Measurements from ENCODE around the gene CACNA2D1.

The CACNA2D1 gene

DNA sequence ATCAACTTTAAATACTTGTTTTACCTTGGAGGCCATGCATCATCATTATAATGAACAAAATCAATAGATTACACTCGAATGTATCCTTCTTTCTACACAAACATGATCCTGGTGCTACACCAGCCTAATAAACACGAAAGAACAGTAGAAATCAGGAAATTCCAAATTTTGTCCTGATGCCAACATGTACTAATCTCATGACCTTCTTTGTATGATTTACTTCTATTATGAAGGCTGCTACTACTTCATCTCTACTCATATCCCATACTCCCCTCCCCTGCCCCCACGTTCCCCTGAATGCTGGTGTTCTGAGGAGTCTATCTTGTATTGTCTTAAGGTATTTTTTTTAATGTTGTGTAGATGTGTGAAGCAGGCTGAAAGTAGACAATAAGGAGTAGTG, 315.0 kb downstream of the CACNA2D1 start:
- H4K8ac ChIP-seq (ENCODE audit: low read depth, low read length) = no peak overlapping the region
- no CpG with 5 or more reads among the region's 3 CpGs for whole genome bisulfite sequencing, 2 donors (ENCODE audit: extremely low coverage in 2 of 2, insufficient read length in 2 of 2, insufficient replicate concordance in 1 of 2)
- H2BK5ac ChIP-seq (ENCODE audit: low read length) = no peak overlapping the region
- no peak overlapping the region for H2BK120ac ChIP-seq (ENCODE audit: low read depth, low read length)
- no peak overlapping the region for H2AFZ ChIP-seq (ENCODE audit: low read length)
- H3K23ac ChIP-seq (ENCODE audit: low read depth, low read length, poor library complexity) = no peak overlapping the region
- H3K4me1 ChIP-seq (ENCODE audit: control insufficient read depth in 2 of 2, insufficient read depth in 1 of 2, low read depth in 1 of 2, low read length in 2 of 2) = peaks cover 0 to 2% of the 10 kb centered on the region in 2 donors
- no peak for DNase-seq (ENCODE audit: low spot score)
- H2BK15ac ChIP-seq (ENCODE audit: low read length) = no peak overlapping the region
- peaks cover 0 to 12% of the 10 kb centered on the region in 2 donors for H3K9me3 ChIP-seq (replicated peaks in 1 of 2; ENCODE audit: control insufficient read depth in 2 of 2, insufficient read depth in 1 of 2, low read depth in 1 of 2, low read length in 2 of 2)
- H3K9ac ChIP-seq (ENCODE audit: low read depth, low read length, poor library complexity) = no peak overlapping the region
- H4K91ac ChIP-seq (ENCODE audit: low read depth, low read length, poor library complexity) = no peak overlapping the region
- H3K36me3 ChIP-seq (replicated peaks in 1 of 2; ENCODE audit: control insufficient read depth in 2 of 2, insufficient read depth in 2 of 2, low read length in 2 of 2) = no peaks in the 10 kb centered on the region
- no peak overlapping the region for H3K4ac ChIP-seq (ENCODE audit: low read length)
- no peak overlapping the region for H3K18ac ChIP-seq (ENCODE audit: low read length)
- no peak overlapping the region for H2AK5ac ChIP-seq (ENCODE audit: low read depth, low read length)
- H3K79me1 ChIP-seq (ENCODE audit: low read depth, low read length) = no peaks in the 10 kb centered on the region
- H3K14ac ChIP-seq (ENCODE audit: low read length) = no peak overlapping the region
- no peaks in the 10 kb centered on the region for H3K27me3 ChIP-seq (ENCODE audit: control insufficient read depth in 3 of 3, insufficient read depth in 3 of 3, low read depth in 1 of 3, low read length in 3 of 3)
- H3K4me3 ChIP-seq (ENCODE audit: low read length in 2 of 2) = no peak overlapping the region
- no peak overlapping the region for H3K27ac ChIP-seq (replicated peaks; ENCODE audit: low read length)
- H2BK12ac ChIP-seq (ENCODE audit: low read length) = no peak overlapping the region
- H3K4me2 ChIP-seq (ENCODE audit: insufficient read depth, low read length, poor library complexity, severe bottlenecking) = no peak overlapping the region

DNA sequence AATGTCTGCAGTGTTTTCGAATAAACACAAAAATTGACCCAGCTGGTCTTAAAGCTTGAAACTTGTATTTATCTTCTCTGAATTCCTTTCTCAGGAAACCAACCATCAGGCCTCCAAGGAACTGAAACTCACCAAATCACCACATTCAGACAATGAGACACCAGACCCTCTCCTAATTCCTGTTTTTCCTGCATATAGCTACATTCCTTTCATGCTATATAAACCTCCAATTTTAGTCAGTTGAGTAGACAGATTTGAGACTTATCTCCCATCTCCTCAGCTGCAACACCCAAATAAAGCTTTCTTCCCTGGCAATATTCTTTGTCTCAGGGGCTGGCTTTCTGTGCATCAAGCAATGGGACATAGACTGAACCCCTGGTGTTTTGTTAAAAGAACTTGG, 317.0 kb downstream of the CACNA2D1 start:
- no peak overlapping the region for H3K18ac ChIP-seq (ENCODE audit: low read length)
- no peak overlapping the region for H3K4ac ChIP-seq (ENCODE audit: low read length)
- H2AFZ ChIP-seq (ENCODE audit: low read length) = no peak overlapping the region
- no peak overlapping the region for H3K23ac ChIP-seq (ENCODE audit: low read depth, low read length, poor library complexity)
- H3K4me2 ChIP-seq (ENCODE audit: insufficient read depth, low read length, poor library complexity, severe bottlenecking) = no peak overlapping the region
- no peak overlapping the region for H3K4me3 ChIP-seq (ENCODE audit: low read length in 2 of 2)
- H3K9me3 ChIP-seq (replicated peaks in 1 of 2; ENCODE audit: control insufficient read depth in 2 of 2, insufficient read depth in 1 of 2, low read depth in 1 of 2, low read length in 2 of 2) = peaks cover 0 to 15% of the 10 kb centered on the region in 2 donors
- no peaks in the 10 kb centered on the region for H3K36me3 ChIP-seq (replicated peaks in 1 of 2; ENCODE audit: control insufficient read depth in 2 of 2, insufficient read depth in 2 of 2, low read length in 2 of 2)
- no peak overlapping the region for H3K27ac ChIP-seq (replicated peaks; ENCODE audit: low read length)
- no peak overlapping the region for H2BK120ac ChIP-seq (ENCODE audit: low read depth, low read length)
- H3K79me1 ChIP-seq (ENCODE audit: low read depth, low read length) = no peaks in the 10 kb centered on the region
- DNase-seq (ENCODE audit: low spot score) = no peak
- peaks cover 0 to 8% of the 10 kb centered on the region in 2 donors for H3K4me1 ChIP-seq (ENCODE audit: control insufficient read depth in 2 of 2, insufficient read depth in 1 of 2, low read depth in 1 of 2, low read length in 2 of 2)
- no peak overlapping the region for H2AK5ac ChIP-seq (ENCODE audit: low read depth, low read length)
- no peak overlapping the region for H4K8ac ChIP-seq (ENCODE audit: low read depth, low read length)
- no peak overlapping the region for H2BK5ac ChIP-seq (ENCODE audit: low read length)
- no peak overlapping the region for H3K9ac ChIP-seq (ENCODE audit: low read depth, low read length, poor library complexity)
- H3K27me3 ChIP-seq (ENCODE audit: control insufficient read depth in 3 of 3, insufficient read depth in 3 of 3, low read depth in 1 of 3, low read length in 3 of 3) = no peaks in the 10 kb centered on the region
- no peak overlapping the region for H2BK12ac ChIP-seq (ENCODE audit: low read length)
- no CpG with 5 or more reads among the region's 1 CpG for WGBS, 2 donors (ENCODE audit: extremely low coverage in 2 of 2, insufficient read length in 2 of 2, insufficient replicate concordance in 1 of 2)
- H2BK15ac ChIP-seq (ENCODE audit: low read length) = no peak overlapping the region
- no peak overlapping the region for H4K91ac ChIP-seq (ENCODE audit: low read depth, low read length, poor library complexity)
- no peak overlapping the region for H3K14ac ChIP-seq (ENCODE audit: low read length)

- Histone ChIP-seq H2AK5ac (ENCODE audit: low read depth, low read length) (no peak overlapping the region), H3K23ac (ENCODE audit: low read depth, low read length, poor library complexity) (no peak overlapping the region), H3K4me2 (ENCODE audit: insufficient read depth, low read length, poor library complexity, severe bottlenecking) (no peak overlapping the region), H3K4ac (ENCODE audit: low read length) (no peak overlapping the region), H3K79me1 (ENCODE audit: low read depth, low read length) (no peaks in the 10 kb centered on the region), H3K9ac (ENCODE audit: low read depth, low read length, poor library complexity) (no peak overlapping the region), H2AFZ (ENCODE audit: low read length) (no peak overlapping the region), H3K4me1 (ENCODE audit: control insufficient read depth in 2 of 2, insufficient read depth in 1 of 2, low read depth in 1 of 2, low read length in 2 of 2) (peaks cover 0 to 8% of the 10 kb centered on the region in 2 donors), H2BK5ac (ENCODE audit: low read length) (no peak overlapping the region), H3K18ac (ENCODE audit: low read length) (no peak overlapping the region), H3K14ac (ENCODE audit: low read length) (no peak overlapping the region), H2BK12ac (ENCODE audit: low read length) (no peak overlapping the region), H4K8ac (ENCODE audit: low read depth, low read length) (no peak overlapping the region), H2BK120ac (ENCODE audit: low read depth, low read length) (no peak overlapping the region), H4K91ac (ENCODE audit: low read depth, low read length, poor library complexity) (no peak overlapping the region), H3K9me3 (replicated peaks in 1 of 2; ENCODE audit: control insufficient read depth in 2 of 2, insufficient read depth in 1 of 2, low read depth in 1 of 2, low read length in 2 of 2) (peaks cover 0 to 15% of the 10 kb centered on the region in 2 donors), H3K27ac (replicated peaks; ENCODE audit: low read length) (no peak overlapping the region), H3K36me3 (replicated peaks in 1 of 2; ENCODE audit: control insufficient read depth in 2 of 2, insufficient read depth in 2 of 2, low read length in 2 of 2) (no peaks in the 10 kb centered on the region), H3K4me3 (ENCODE audit: low read length in 2 of 2) (no peak overlapping the region), H3K27me3 (ENCODE audit: control insufficient read depth in 3 of 3, insufficient read depth in 3 of 3, low read depth in 1 of 3, low read length in 3 of 3) (no peaks in the 10 kb centered on the region), H2BK15ac (ENCODE audit: low read length) (no peak overlapping the region)
- no peak for DNase-seq (ENCODE audit: low spot score)
- no CpG with 5 or more reads among the region's 2 CpGs for WGBS, 2 donors (ENCODE audit: extremely low coverage in 2 of 2, insufficient read length in 2 of 2, insufficient replicate concordance in 1 of 2)
These were observed 319.1 kb downstream of the CACNA2D1 start for GRCh38 chr7:82124445-82124844.

DNA sequence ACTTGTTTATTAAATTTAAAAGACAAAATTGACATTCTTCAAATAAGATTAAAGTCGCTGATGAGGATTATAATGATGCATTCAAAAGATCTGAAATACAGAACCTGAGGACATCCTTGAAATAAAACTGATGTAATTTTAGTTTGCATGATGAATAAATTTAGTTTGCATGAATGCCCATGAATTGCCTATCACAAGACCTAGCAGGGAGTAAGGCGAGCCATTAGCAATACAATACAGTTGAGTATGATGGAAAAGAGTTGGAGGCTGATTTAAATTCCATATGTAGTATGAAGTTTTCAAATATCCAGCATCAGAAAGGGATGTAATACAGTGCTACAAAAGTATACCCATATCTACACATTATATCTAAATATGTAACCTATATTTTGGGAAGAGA, 321.3 kb downstream of the CACNA2D1 start:
- H3K79me1 ChIP-seq (ENCODE audit: low read depth, low read length) = no peaks in the 10 kb centered on the region
- H3K4me3 ChIP-seq (ENCODE audit: low read length in 2 of 2) = no peak overlapping the region
- no peak for DNase-seq (ENCODE audit: low spot score)
- WGBS, 2 donors (ENCODE audit: extremely low coverage in 2 of 2, insufficient read length in 2 of 2, insufficient replicate concordance in 1 of 2) = no CpG with 5 or more reads among the region's 2 CpGs
- no peak overlapping the region for H3K4ac ChIP-seq (ENCODE audit: low read length)
- H4K8ac ChIP-seq (ENCODE audit: low read depth, low read length) = no peak overlapping the region
- H2BK5ac ChIP-seq (ENCODE audit: low read length) = no peak overlapping the region
- peaks cover 0 to 15% of the 10 kb centered on the region in 2 donors for H3K9me3 ChIP-seq (replicated peaks in 1 of 2; ENCODE audit: control insufficient read depth in 2 of 2, insufficient read depth in 1 of 2, low read depth in 1 of 2, low read length in 2 of 2)
- no peaks in the 10 kb centered on the region for H3K27me3 ChIP-seq (ENCODE audit: control insufficient read depth in 3 of 3, insufficient read depth in 3 of 3, low read depth in 1 of 3, low read length in 3 of 3)
- no peak overlapping the region for H3K4me2 ChIP-seq (ENCODE audit: insufficient read depth, low read length, poor library complexity, severe bottlenecking)
- H3K36me3 ChIP-seq (replicated peaks in 1 of 2; ENCODE audit: control insufficient read depth in 2 of 2, insufficient read depth in 2 of 2, low read length in 2 of 2) = no peaks in the 10 kb centered on the region
- no peak overlapping the region for H3K9ac ChIP-seq (ENCODE audit: low read depth, low read length, poor library complexity)
- peaks cover 0 to 8% of the 10 kb centered on the region in 2 donors for H3K4me1 ChIP-seq (ENCODE audit: control insufficient read depth in 2 of 2, insufficient read depth in 1 of 2, low read depth in 1 of 2, low read length in 2 of 2)
- H2BK120ac ChIP-seq (ENCODE audit: low read depth, low read length) = no peak overlapping the region
- H2BK12ac ChIP-seq (ENCODE audit: low read length) = no peak overlapping the region
- H3K23ac ChIP-seq (ENCODE audit: low read depth, low read length, poor library complexity) = no peak overlapping the region
- no peak overlapping the region for H3K18ac ChIP-seq (ENCODE audit: low read length)
- no peak overlapping the region for H3K14ac ChIP-seq (ENCODE audit: low read length)
- no peak overlapping the region for H2AFZ ChIP-seq (ENCODE audit: low read length)
- no peak overlapping the region for H3K27ac ChIP-seq (replicated peaks; ENCODE audit: low read length)
- no peak overlapping the region for H2BK15ac ChIP-seq (ENCODE audit: low read length)
- no peak overlapping the region for H4K91ac ChIP-seq (ENCODE audit: low read depth, low read length, poor library complexity)
- H2AK5ac ChIP-seq (ENCODE audit: low read depth, low read length) = no peak overlapping the region
